ENCODE measurements around the gene AK8.

AK8 gene

GRCh38 chr9:132846918-132847515 is 31.1 kb downstream of the AK8 start:
- no peak for FAIRE-seq
- TF ChIP-seq CTCF (IDR thresholded peaks at IDR 0.05; ENCODE audit: insufficient read depth, missing control alignments), result no peak
- no peak for DNase-seq (ENCODE audit: insufficient read length, low spot score)

DNA sequence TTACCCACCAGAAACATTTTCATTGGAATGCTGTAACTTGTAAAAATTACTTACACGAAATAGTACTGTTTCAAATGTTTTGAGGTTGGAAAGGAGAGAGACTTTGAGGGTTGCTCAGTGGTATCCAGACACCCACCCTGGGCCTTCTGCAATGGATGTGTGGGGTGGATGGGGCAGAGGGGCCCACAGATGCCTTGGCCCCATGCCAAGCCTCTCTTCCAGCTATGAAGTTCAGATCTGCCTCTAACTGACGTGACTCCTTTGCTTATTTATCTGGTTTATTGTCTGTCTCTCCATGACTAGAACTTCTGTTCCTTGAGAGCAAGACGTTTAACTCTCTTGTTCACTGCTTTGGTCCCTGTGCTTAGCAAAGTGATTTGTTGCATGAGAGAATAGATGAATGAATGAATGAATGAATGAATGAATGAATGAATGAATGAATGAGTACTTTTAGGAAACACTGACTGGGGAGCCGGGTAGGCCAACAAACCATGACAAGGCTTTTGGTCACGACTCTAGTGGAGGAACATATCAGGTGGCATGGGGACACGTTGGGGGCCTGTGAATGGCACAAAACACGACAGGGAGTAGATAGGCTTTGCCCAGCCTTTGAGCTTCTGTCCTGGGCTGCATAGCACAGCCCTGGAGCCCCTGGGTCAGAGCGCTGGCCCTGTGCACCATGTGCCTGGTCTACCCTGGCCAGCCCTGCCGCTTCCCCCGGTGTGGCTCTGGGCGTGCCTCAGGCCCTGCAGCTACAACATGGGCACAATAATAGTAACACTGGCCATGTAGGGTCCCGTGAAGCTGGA is 31.8 kb downstream of the AK8 start:
- TF ChIP-seq CTCF (IDR thresholded peaks at IDR 0.05; ENCODE audit: insufficient read depth, missing control alignments), result no peak
- no peak for FAIRE-seq
- DNase-seq (ENCODE audit: insufficient read length, low spot score), result no peak

- FAIRE-seq (no peak), DNase-seq (ENCODE audit: insufficient read length, low spot score) (no peak)
- TF ChIP-seq CTCF (IDR thresholded peaks at IDR 0.05; ENCODE audit: insufficient read depth, missing control alignments), result no peak
These were observed 35.7 kb downstream of the AK8 start for GRCh38 chr9:132842124-132843044.

DNA sequence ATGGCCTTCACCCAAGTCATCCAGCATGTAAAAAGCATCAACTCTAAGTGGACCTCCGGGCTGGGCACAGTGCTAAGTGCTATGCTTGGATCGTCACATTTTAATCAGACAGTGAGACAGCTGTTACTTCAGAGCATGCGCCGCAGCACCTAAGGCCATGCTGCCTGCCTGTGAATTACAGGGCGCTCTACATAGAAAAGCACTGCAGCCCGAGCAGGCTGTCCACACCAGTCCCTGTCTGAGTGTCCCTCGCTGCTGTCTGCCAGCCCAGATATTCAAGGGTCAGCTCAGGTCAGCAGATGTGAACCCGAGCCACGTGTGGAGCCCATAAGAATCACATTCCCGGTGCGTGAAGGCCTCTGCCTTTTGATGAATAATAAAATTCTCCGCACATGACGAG is 37.1 kb downstream of the AK8 start:
- FAIRE-seq, result no peak

GRCh38 chr9:132838291-132838690 is 39.8 kb downstream of the AK8 start:
- no peak for FAIRE-seq

More for the DNA sequence above, 37.1 kb downstream of the AK8 start:
- no peak for TF ChIP-seq CTCF (IDR thresholded peaks at IDR 0.05; ENCODE audit: insufficient read depth, missing control alignments)
- no peak for DNase-seq (ENCODE audit: insufficient read length, low spot score)

More at GRCh38 chr9:132838291-132838690, 39.8 kb downstream of the AK8 start:
- TF ChIP-seq CTCF (IDR thresholded peaks at IDR 0.05; ENCODE audit: insufficient read depth, missing control alignments), result no peak
- DNase-seq (ENCODE audit: insufficient read length, low spot score), result no peak

Data from D721Med (cell line).